KOPT-K1 (cell line): ENCODE results near the gene UBAP2.

Source experiments
- H3K27ac ChIP-seq: fragments of 200-600 bp; sonication (generic); 2 replicates; pipeline ENCODE4 v1.5.1; 2016; ENCODE audit warnings: antibody characterized with exemption, mild to moderate bottlenecking, low read depth, low read length; ENCODE audit not compliant: poor library complexity, severe bottlenecking
- H3K36me3 ChIP-seq: fragments of 200-600 bp; sonication (generic); 2 replicates; pipeline ENCODE4 v1.5.1; 2017; ENCODE audit warnings: antibody characterized with exemption, mild to moderate bottlenecking, low read length, moderate library complexity; ENCODE audit not compliant: insufficient read depth
- H3K9me3 ChIP-seq: fragments of 200-600 bp; sonication (generic); 2 replicates; pipeline ENCODE4 v1.5.1; 2017; ENCODE audit warnings: antibody characterized with exemption, low read length, mild to moderate bottlenecking; ENCODE audit not compliant: insufficient read depth, poor library complexity, severe bottlenecking

Gene UBAP2

GRCh38 chr9:33926746-33927485, 121.8 kb downstream of the UBAP2 start:
- Histone ChIP-seq H3K36me3 (peaks cover 97% of the 10 kb centered on the region), H3K27ac (no peak overlapping the region), H3K9me3 (no peaks in the 10 kb centered on the region)

- Histone ChIP-seq H3K9me3 (no peaks in the 10 kb centered on the region), H3K27ac (no peak overlapping the region), H3K36me3 (peaks cover 97% of the 10 kb centered on the region)
Observed at GRCh38 chr9:33924978-33925797, 123.5 kb downstream of the UBAP2 start.

- no peak overlapping the region for H3K27ac ChIP-seq
- peaks cover 100% of the 10 kb centered on the region for H3K36me3 ChIP-seq
- no peaks in the 10 kb centered on the region for H3K9me3 ChIP-seq
Observed at GRCh38 chr9:33923998-33924701, 124.5 kb downstream of the UBAP2 start.

GRCh38 chr9:33923079-33923478, 125.6 kb downstream of the UBAP2 start:
- H3K36me3 ChIP-seq = peaks cover 100% of the 10 kb centered on the region
- H3K27ac ChIP-seq = no peak overlapping the region

GRCh38 chr9:33921967-33922895, 126.5 kb downstream of the UBAP2 start:
- H3K27ac ChIP-seq = no peak overlapping the region
- peaks cover 100% of the 10 kb centered on the region for H3K36me3 ChIP-seq

More at GRCh38 chr9:33923079-33923478, 125.6 kb downstream of the UBAP2 start:
- H3K9me3 ChIP-seq = no peaks in the 10 kb centered on the region

GRCh38 chr9:33919276-33919897, 129.3 kb downstream of the UBAP2 start:
- Histone ChIP-seq H3K36me3 (peaks cover 100% of the 10 kb centered on the region), H3K9me3 (no peaks in the 10 kb centered on the region), H3K27ac (no peak overlapping the region)

More at GRCh38 chr9:33921967-33922895, 126.5 kb downstream of the UBAP2 start:
- H3K9me3 ChIP-seq = no peaks in the 10 kb centered on the region

GRCh38 chr9:33917036-33917435, 131.7 kb downstream of the UBAP2 start:
- Histone ChIP-seq H3K9me3 (no peaks in the 10 kb centered on the region), H3K27ac (no peak overlapping the region), H3K36me3 (peaks cover 100% of the 10 kb centered on the region)

- H3K27ac ChIP-seq = no peak overlapping the region
- H3K9me3 ChIP-seq = no peaks in the 10 kb centered on the region
- peaks cover 87% of the 10 kb centered on the region for H3K36me3 ChIP-seq
Observed at GRCh38 chr9:33914887-33915628, 133.6 kb downstream of the UBAP2 start.

- Histone ChIP-seq H3K9me3 (no peaks in the 10 kb centered on the region), H3K27ac (no peak overlapping the region), H3K36me3 (peaks cover 82% of the 10 kb centered on the region)
Observed at GRCh38 chr9:33913541-33913940, 135.1 kb downstream of the UBAP2 start.

GRCh38 chr9:33908749-33909148, 139.9 kb downstream of the UBAP2 start:
- Histone ChIP-seq H3K9me3 (no peaks in the 10 kb centered on the region), H3K27ac (no peak overlapping the region), H3K36me3 (peaks cover 82% of the 10 kb centered on the region)

- H3K9me3 ChIP-seq = no peaks in the 10 kb centered on the region
- H3K27ac ChIP-seq = no peak overlapping the region
- H3K36me3 ChIP-seq = peaks cover 82% of the 10 kb centered on the region
Observed at GRCh38 chr9:33908114-33908513, 140.6 kb downstream of the UBAP2 start.

GRCh38 chr9:33907347-33907746, 141.3 kb downstream of the UBAP2 start:
- Histone ChIP-seq H3K27ac (no peak overlapping the region), H3K36me3 (peaks cover 80% of the 10 kb centered on the region), H3K9me3 (no peaks in the 10 kb centered on the region)

- Histone ChIP-seq H3K36me3 (peaks cover 80% of the 10 kb centered on the region), H3K27ac (no peak overlapping the region), H3K9me3 (no peaks in the 10 kb centered on the region)
Observed at GRCh38 chr9:33906769-33907168, 141.9 kb downstream of the UBAP2 start.
